GM12801 (cell line): ENCODE results near the gene C9orf153.

Experiments used
- TF ChIP-seq, protein P1 (sequence below): IDR thresholded peaks from one replicate; pipeline ENCODE4 v1.5.1; 2011; ENCODE audit warnings: control low read depth; ENCODE audit not compliant: insufficient read length; ENCODE audit errors: extremely low read depth

Gene C9orf153

DNA sequence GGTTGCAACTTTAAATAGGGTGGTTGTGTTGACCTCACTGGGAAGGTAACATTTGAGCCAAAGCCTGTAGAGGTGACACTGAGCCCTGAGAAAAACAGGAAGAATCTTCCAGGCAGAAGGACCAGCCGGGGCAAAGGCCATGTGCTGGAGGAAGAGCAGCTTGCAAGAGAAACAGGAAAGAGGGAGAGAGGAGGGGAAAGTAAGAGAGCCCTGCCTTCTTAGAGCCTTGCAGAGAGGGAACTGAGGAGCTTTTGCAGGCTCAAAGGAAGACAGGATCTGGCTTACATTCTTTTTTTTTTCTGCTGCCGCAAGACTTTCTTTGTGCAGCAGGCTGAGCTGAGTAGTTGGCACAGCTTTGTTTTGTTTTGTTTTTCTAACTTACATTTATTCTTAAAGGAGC is 17.4 kb downstream of the C9orf153 start:
- TF ChIP-seq, protein P1, sequence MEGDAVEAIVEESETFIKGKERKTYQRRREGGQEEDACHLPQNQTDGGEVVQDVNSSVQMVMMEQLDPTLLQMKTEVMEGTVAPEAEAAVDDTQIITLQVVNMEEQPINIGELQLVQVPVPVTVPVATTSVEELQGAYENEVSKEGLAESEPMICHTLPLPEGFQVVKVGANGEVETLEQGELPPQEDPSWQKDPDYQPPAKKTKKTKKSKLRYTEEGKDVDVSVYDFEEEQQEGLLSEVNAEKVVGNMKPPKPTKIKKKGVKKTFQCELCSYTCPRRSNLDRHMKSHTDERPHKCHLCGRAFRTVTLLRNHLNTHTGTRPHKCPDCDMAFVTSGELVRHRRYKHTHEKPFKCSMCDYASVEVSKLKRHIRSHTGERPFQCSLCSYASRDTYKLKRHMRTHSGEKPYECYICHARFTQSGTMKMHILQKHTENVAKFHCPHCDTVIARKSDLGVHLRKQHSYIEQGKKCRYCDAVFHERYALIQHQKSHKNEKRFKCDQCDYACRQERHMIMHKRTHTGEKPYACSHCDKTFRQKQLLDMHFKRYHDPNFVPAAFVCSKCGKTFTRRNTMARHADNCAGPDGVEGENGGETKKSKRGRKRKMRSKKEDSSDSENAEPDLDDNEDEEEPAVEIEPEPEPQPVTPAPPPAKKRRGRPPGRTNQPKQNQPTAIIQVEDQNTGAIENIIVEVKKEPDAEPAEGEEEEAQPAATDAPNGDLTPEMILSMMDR = no peak

DNA sequence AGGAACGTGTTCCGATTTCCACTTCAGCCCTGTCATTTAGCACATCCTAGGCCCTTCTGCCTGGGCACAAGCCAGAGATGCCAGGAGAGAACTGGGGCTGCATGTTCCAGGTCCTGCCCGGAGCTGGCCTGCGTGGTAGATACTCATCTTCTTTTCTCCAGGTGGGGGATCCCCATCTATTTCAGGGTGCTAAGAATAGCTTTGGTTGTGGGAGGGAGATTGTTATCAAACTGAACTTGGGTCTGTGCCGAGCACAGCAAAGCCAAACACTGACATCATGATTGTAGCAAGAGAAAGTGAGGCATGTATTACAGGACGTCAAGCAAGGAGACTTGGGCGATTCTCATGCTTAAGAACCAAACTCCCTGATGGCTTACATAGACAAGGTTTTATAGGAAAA is 18.2 kb downstream of the C9orf153 start:
- TF ChIP-seq, protein P1 = no peak

DNA sequence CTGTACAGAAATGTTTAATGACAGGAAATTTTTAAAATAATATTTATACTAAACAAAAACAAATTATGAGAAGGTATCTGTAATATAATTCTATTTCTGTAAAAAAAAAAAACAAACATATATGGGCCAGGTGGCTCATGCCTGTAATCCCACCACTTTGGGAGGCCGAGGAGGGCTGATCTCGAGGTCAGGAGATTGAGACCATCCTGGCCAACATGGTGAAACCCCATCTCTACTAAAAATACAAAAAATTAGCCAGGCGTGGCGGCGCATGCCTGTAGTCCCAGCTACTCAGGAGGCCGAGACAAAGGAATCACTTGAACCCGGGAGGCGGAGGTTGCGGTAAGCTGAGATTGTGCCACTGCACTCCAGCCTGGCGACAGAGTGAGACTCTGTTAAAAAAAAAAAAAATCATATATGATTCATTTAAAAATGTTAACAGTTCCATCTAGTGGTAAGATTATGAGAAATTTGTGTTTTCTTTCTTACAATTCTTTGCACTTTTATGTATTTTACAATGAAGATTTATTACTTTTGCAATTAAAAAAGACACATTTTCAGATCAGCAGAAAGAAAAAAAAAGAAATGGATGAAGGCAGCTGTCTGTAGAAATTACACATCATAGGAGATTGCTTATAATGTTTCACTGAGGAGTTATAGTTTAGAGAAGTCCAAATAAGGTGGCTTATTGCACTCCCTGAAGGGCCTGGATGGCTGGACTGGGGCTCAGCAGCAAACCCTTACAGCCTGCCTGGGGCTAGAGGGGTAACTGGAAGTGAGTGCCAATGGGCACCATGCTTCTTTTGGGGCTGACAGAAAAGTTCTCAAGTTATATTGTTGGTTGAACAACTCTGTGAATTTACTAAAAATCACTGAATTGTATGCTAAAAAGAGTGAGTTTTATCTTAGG is 20.3 kb downstream of the C9orf153 start:
- TF ChIP-seq, protein P1 = no peak

DNA sequence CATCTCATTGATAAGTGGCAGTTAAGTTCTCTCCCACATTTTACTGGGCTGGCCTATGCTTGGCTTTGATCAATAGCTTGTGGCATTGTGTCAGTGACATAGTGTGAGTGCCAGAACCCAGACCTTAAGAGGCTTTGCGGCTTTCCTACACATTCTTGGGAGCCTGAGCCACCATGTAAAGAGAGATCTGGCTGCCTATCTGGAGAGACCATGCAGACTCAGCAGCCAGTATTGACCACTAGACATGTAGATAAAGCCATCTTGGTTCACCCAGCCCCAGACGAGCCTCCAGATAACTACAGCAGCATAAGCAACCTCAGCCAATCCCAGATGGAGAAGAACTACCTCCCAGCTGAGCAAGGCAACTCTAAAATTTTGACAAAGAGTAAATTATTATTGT is 28.6 kb downstream of the C9orf153 start:
- TF ChIP-seq, protein P1 = no peak

DNA sequence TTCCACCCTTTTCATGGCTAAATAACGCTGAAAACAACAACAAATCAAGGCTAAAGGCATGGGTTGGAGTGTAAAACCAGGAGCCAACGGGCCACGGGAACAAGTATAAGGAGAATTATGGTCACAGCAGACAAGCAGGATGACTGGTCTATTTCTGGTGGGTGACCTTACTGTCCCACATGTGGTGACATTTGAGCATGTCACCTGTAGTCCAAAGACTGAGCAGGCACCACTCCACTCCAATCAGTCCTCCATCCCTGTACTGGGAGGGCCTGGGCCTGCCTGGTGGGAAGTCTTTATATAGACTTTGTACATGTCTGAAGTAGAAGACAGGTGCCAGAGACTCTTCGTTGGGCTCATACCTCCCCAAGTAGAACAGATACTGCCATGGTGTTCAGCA is 36.8 kb downstream of the C9orf153 start:
- TF ChIP-seq, protein P1 = no peak

DNA sequence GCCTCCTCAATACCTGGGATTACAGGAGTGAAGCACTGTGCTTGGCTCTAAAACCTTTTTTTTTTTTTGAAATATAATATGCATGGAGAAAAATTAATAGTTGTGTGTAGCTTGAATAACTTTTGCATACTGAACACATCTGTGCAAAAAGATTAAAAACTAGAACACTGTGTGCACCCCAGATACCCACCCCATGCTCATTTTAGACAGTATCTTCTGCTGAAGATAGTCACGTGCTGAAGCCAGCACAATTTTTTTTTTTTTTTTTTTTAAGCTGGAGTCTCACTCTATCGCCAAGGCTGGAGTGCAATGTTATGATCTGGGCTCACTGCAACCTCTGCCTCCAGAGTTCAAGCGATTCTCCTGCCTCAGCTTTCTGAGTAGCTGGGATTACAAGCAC is 39.9 kb downstream of the C9orf153 start:
- TF ChIP-seq, protein P1 = no peak

DNA sequence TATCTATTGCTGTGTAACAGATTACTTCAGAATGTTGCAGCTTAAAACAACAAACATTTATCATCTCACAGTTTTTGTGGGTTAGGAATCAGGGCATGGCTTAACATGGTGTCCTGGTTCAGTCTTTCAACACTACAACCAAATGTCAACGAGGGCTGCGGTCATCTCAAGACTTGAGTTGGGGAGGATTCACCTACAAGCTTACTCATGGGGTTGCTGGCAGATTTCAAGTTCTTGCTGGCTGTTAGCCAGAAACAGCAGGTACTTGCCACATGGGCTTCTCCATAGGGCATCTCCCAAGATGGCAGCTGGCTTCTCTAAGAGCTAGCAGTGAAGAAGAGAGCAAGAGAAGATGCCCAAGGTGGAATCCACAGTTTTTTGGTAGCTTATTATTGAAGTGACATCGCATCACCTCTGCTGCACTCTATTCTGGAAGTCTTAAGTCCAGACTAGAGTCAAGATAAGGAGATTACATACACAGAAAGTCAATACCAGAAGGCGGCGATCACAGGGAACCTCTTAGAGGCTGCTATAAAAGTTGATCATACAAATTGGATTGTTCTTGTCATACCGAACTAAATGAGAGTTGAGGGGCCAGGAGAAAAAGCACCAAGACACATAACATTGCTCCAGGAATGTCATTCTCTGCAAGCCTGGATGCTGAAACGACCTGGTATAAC is 42.2 kb downstream of the C9orf153 start:
- TF ChIP-seq, protein P1 = no peak
